ENCODE data around the gene CLGN.

The CLGN gene

GRCh38 chr4:140463182-140463581 is 35.7 kb upstream of the CLGN start:
- no peak for TF ChIP-seq REST (IDR thresholded peaks at IDR 0.05; ENCODE audit: insufficient read depth in 1 of 2, low read depth in 2 of 2, low read length in 2 of 2)
- no peak for TF ChIP-seq TAF1 (IDR thresholded peaks at IDR 0.05; ENCODE audit: borderline replicate concordance, insufficient read depth, low read length)
- TF ChIP-seq POLR2AphosphoS5 (IDR thresholded peaks at IDR 0.05; ENCODE audit: low read depth, low read length), result no peak
- TF ChIP-seq SIN3A (IDR thresholded peaks at IDR 0.05; ENCODE audit: borderline replicate concordance, insufficient read depth, low read length), result no peak

DNA sequence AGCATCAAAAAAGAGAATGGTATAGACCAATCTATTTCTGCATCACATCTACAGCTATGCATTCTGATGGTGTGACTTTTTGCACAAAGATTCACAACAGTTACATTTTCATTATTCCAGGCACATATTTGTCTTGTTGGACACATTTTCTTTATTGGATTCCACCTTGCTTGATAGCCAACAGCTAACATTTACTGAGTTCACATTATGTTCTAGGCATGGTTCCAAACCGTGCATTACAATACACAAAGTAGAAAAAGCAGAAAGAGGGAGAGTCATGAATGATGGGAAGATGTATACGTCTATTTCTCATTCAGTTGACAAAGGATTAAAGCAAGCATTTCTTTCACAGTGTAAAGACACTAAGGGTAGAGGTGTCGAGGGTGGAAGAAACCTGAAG is 22.9 kb upstream of the CLGN start:
- TF ChIP-seq FOXP2 (optimal IDR thresholded peaks at IDR 0.05; ENCODE audit: borderline replicate concordance, extremely low read depth, extremely low read length, insufficient read depth) (no peak), SIN3A (IDR thresholded peaks at IDR 0.05; ENCODE audit: borderline replicate concordance, insufficient read depth, low read length) (no peak), REST (IDR thresholded peaks at IDR 0.05; ENCODE audit: insufficient read depth in 1 of 2, low read depth in 2 of 2, low read length in 2 of 2) (no peak), POLR2AphosphoS5 (IDR thresholded peaks at IDR 0.05; ENCODE audit: low read depth, low read length) (no peak), TAF1 (IDR thresholded peaks at IDR 0.05; ENCODE audit: borderline replicate concordance, insufficient read depth, low read length) (no peak)

DNA sequence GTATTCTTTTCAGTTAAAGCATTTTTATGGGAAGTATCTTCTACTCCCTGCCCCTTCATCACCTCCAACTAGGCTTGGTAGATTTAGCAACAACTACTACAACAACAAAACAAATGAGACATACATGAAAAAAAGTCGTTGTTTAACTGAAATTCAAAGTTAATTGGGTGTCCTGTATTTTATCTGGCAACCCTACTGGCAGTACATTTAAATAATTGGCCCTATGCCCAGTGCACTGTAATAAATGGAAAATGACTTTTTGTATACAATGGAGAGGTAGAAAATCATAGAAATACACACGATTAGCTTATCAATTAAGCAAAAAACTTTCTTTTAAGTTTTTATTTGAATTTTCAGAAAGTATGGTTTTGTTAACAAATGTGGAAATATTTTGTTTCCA is 21.4 kb upstream of the CLGN start:
- TF ChIP-seq FOXP2 (optimal IDR thresholded peaks at IDR 0.05; ENCODE audit: borderline replicate concordance, extremely low read depth, extremely low read length, insufficient read depth) (no peak), SIN3A (IDR thresholded peaks at IDR 0.05; ENCODE audit: borderline replicate concordance, insufficient read depth, low read length) (no peak), POLR2AphosphoS5 (IDR thresholded peaks at IDR 0.05; ENCODE audit: low read depth, low read length) (no peak)

- TF ChIP-seq SIN3A (IDR thresholded peaks at IDR 0.05; ENCODE audit: borderline replicate concordance, insufficient read depth, low read length) (no peak), FOXP2 (optimal IDR thresholded peaks at IDR 0.05; ENCODE audit: borderline replicate concordance, extremely low read depth, extremely low read length, insufficient read depth) (no peak), TAF1 (IDR thresholded peaks at IDR 0.05; ENCODE audit: borderline replicate concordance, insufficient read depth, low read length) (no peak), REST (IDR thresholded peaks at IDR 0.05; ENCODE audit: insufficient read depth in 1 of 2, low read depth in 2 of 2, low read length in 2 of 2) (no peak), POLR2AphosphoS5 (IDR thresholded peaks at IDR 0.05; ENCODE audit: low read depth, low read length) (no peak)
Measured at GRCh38 chr4:140448162-140448561, 20.7 kb upstream of the CLGN start.

- no peak for TF ChIP-seq SIN3A (IDR thresholded peaks at IDR 0.05; ENCODE audit: borderline replicate concordance, insufficient read depth, low read length)
- no peak for TF ChIP-seq TAF1 (IDR thresholded peaks at IDR 0.05; ENCODE audit: borderline replicate concordance, insufficient read depth, low read length)
- TF ChIP-seq REST (IDR thresholded peaks at IDR 0.05; ENCODE audit: insufficient read depth in 1 of 2, low read depth in 2 of 2, low read length in 2 of 2), result no peak
- TF ChIP-seq POLR2AphosphoS5 (IDR thresholded peaks at IDR 0.05; ENCODE audit: low read depth, low read length), result no peak
- no peak for TF ChIP-seq FOXP2 (optimal IDR thresholded peaks at IDR 0.05; ENCODE audit: borderline replicate concordance, extremely low read depth, extremely low read length, insufficient read depth)
Measured at GRCh38 chr4:140439644-140440142, 12.2 kb upstream of the CLGN start.

Data from PFSK-1 (cell line).